OCI-LY7 (cell line): ENCODE data around the gene SLIT3. TPM values are rescaled to one million over a fixed set of nuclear protein-coding genes. Genes with fewer than 3 reads are reported as not detected.

Experiments
- BruUV-seq: library from RNA; stranded (reverse); fragments of 400-500 nt; replicated peaks from 2 replicates; lab custom pipeline; 2021; lab: Mats Ljungman, UMichigan
- CTCF ChIA-PET: fragments of 300-600 bp; sonication (Branson Sonifier 250); formaldehyde crosslinking; loops from one replicate; lab custom pipeline; 2022; ENCODE audit warnings: antibody characterized with exemption; ENCODE audit not compliant: unreplicated experiment; lab: Charles Lee
- POLR2A ChIA-PET: fragments of 300-600 bp; sonication (Branson Sonifier 250); formaldehyde crosslinking; loops from one replicate; lab custom pipeline; 2022; ENCODE audit warnings: antibody characterized with exemption; lab: Charles Lee
- DNase-seq: peaks from one replicate; pipeline ENCODE4 v3.0.0-alpha.2; 2015; ENCODE audit warnings: low spot score
- H2AFZ ChIP-seq: fragments of 200-600 bp; sonication (generic), shearing (Covaris generic); 2 replicates; pipeline ENCODE4 v1.6.1; 2014; ENCODE audit warnings: mild to moderate bottlenecking, antibody characterized with exemption, low read length, moderate library complexity
- H3K27ac ChIP-seq: fragments of 200-600 bp; sonication (generic); 2 replicates; pipeline ENCODE4 v1.5.1; 2014; ENCODE audit warnings: mixed run types, low read depth, mild to moderate bottlenecking, moderate library complexity, low read length, inconsistent platforms; ENCODE audit not compliant: poor library complexity, severe bottlenecking
- H3K36me3 ChIP-seq: fragments of 200-600 bp; sonication (generic); 2 replicates; pipeline ENCODE4 v1.6.1; 2014; ENCODE audit warnings: mild to moderate bottlenecking, antibody characterized with exemption, low read length, moderate library complexity, mixed read lengths; ENCODE audit not compliant: insufficient read depth
- H3K4me1 ChIP-seq: fragments of 200-600 bp; sonication (generic); 2 replicates; pipeline ENCODE4 v1.5.1; 2014; ENCODE audit warnings: mild to moderate bottlenecking, low read length; ENCODE audit not compliant: insufficient read depth, poor library complexity, severe bottlenecking
- H3K4me2 ChIP-seq: fragments of 200-600 bp; sonication (generic); 2 replicates; pipeline ENCODE4 v1.6.1; 2014; ENCODE audit warnings: mild to moderate bottlenecking, low read length
- H3K4me3 ChIP-seq: fragments of 200-600 bp; sonication (generic); 2 replicates; pipeline ENCODE4 v1.5.1; 2014; ENCODE audit warnings: mild to moderate bottlenecking, low read depth, low read length; ENCODE audit not compliant: poor library complexity, severe bottlenecking
- H3K79me2 ChIP-seq: fragments of 200-600 bp; sonication (generic); 2 replicates; pipeline ENCODE4 v1.6.1; 2016; ENCODE audit warnings: low read depth, mild to moderate bottlenecking, low read length, moderate library complexity, mixed read lengths; ENCODE audit not compliant: insufficient read depth
- H3K9me2 ChIP-seq: fragments of 200-600 bp; sonication (generic); 2 replicates; pipeline ENCODE4 v1.6.1; 2016; ENCODE audit warnings: mild to moderate bottlenecking, low read length, mixed read lengths; ENCODE audit not compliant: insufficient read depth
- H3K9me3 ChIP-seq: fragments of 200-600 bp; sonication (generic); 2 replicates; pipeline ENCODE4 v1.6.1; 2014; ENCODE audit warnings: mild to moderate bottlenecking, mixed run types, low read length, mixed read lengths
- H4K20me1 ChIP-seq: fragments of 200-600 bp; sonication (generic); 2 replicates; pipeline ENCODE4 v1.6.1; 2014; ENCODE audit warnings: mild to moderate bottlenecking, antibody characterized with exemption, low read length, moderate library complexity, mixed read lengths; ENCODE audit not compliant: insufficient read depth
- EZH2phosphoT487 ChIP-seq: fragments of 200-600 bp; sonication (generic); IDR thresholded peaks from 2 replicates; pipeline ENCODE4 v1.6.1; 2018; ENCODE audit warnings: low read depth, borderline replicate concordance, mild to moderate bottlenecking, mixed run types, antibody characterized with exemption, low read length, moderate library complexity, mixed read lengths
- intact Hi-C: fragments of 100-400 bp; cut with micrococcal nuclease; formaldehyde crosslinking; loops from one replicate; pipeline ENCODE4 v1.10.0; 2022; ENCODE audit not compliant: unreplicated experiment
- total RNA-seq, 2 experiments: library from RNA; depleted of rRNA in 1 of 2; stranded (reverse); fragments of >200 nt in 1 of 2; shearing (Covaris generic) in 1 of 2; gene quantifications; 2 replicates each; pipeline ENCODE4 v1.2.3, GENCODE V29; 2014 to 2022
- TF ChIP-seq, protein P1 (sequence below): fragments of 200-600 bp; sonication (generic); conservative IDR thresholded peaks from 2 replicates; pipeline ENCODE4 v1.5.1; 2014; ENCODE audit warnings: mild to moderate bottlenecking, antibody characterized with exemption, low read length, moderate library complexity, mixed read lengths

Gene SLIT3
- total RNA-seq, 2 experiments from 2014 or later = not detected

DNA sequence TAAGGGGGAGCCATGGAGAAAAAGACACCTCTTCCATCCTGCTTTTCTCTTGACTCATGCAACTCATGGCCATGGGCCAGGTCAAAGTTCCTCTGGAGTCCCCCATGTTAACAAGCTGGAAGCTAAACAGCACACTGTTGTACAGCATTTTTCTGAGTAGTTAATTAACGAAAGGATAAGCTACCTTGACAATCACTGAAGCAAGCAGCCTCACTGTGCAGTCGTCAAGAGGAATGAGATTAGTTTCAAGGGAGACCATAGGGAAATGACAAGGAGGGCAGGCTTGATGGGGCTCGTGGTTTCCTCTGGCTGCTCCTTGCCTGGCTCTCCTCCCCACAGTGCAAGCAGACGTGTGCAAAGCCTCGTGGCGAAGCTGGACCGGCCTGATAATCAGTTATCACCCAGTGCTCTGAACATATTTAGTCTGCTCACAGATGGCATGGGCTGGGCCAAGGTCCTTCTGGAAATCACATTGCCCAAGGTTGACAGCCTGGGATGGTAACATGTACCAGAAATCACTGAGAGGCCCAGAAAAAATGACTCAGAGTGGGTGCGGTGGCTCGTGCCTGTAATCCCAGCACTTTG lies 209.5 kb downstream of the SLIT3 start:
- no peaks in the 10 kb centered on the region for H4K20me1 ChIP-seq
- no peaks in the 10 kb centered on the region for H3K9me2 ChIP-seq
- no peak overlapping the region for H2AFZ ChIP-seq
- CTCF ChIA-PET = no interaction called here
- no peak overlapping the region for H3K27ac ChIP-seq
- H3K4me1 ChIP-seq = no peaks in the 10 kb centered on the region
- BruUV-seq = no TSS peak
- H3K9me3 ChIP-seq = no peaks in the 10 kb centered on the region
- intact Hi-C loops = no loop called here
- no peak overlapping the region for H3K4me2 ChIP-seq
- no peaks in the 10 kb centered on the region for H3K36me3 ChIP-seq
- POLR2A ChIA-PET = no interaction called here
- no peak overlapping the region for H3K4me3 ChIP-seq
- TF ChIP-seq EZH2phosphoT487 = no peak
- TF ChIP-seq, protein P1, sequence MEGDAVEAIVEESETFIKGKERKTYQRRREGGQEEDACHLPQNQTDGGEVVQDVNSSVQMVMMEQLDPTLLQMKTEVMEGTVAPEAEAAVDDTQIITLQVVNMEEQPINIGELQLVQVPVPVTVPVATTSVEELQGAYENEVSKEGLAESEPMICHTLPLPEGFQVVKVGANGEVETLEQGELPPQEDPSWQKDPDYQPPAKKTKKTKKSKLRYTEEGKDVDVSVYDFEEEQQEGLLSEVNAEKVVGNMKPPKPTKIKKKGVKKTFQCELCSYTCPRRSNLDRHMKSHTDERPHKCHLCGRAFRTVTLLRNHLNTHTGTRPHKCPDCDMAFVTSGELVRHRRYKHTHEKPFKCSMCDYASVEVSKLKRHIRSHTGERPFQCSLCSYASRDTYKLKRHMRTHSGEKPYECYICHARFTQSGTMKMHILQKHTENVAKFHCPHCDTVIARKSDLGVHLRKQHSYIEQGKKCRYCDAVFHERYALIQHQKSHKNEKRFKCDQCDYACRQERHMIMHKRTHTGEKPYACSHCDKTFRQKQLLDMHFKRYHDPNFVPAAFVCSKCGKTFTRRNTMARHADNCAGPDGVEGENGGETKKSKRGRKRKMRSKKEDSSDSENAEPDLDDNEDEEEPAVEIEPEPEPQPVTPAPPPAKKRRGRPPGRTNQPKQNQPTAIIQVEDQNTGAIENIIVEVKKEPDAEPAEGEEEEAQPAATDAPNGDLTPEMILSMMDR = no peak
- DNase-seq = no peak
- no peaks in the 10 kb centered on the region for H3K79me2 ChIP-seq

DNA sequence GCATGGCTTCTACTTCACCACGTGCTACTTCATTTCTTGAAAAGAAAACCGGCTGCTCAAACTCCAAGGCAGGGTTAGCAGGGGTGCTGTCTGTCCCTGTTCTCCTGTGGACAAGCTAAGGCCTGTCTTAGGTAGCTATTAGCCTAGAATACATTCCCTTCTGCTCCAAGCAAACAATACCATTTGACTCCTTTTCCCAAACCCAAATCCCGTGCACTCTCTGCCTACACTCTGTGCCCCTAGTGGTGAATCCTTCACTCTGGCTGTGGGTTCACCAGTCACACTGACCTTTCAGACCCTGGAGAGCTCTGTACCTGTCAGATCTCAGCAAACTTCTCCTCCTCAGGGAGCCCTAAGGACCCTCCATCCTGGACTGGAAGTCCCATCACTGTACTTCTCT lies 211.6 kb downstream of the SLIT3 start:
- H4K20me1 ChIP-seq = no peaks in the 10 kb centered on the region
- TF ChIP-seq, protein P1 = 0 out of 2 replicates have a peak, but pooled peaks have one; percentile 38
- no peak for TF ChIP-seq EZH2phosphoT487
- no peak for DNase-seq
- CTCF ChIA-PET = no interaction called here
- POLR2A ChIA-PET = no interaction called here
- intact Hi-C loops = no loop called here
- H3K4me1 ChIP-seq = no peaks in the 10 kb centered on the region
- H3K36me3 ChIP-seq = no peaks in the 10 kb centered on the region
- BruUV-seq = no TSS peak
- no peak overlapping the region for H2AFZ ChIP-seq
- no peak overlapping the region for H3K4me2 ChIP-seq
- no peaks in the 10 kb centered on the region for H3K9me3 ChIP-seq
- no peak overlapping the region for H3K27ac ChIP-seq
- no peaks in the 10 kb centered on the region for H3K9me2 ChIP-seq
- H3K79me2 ChIP-seq = no peaks in the 10 kb centered on the region
- H3K4me3 ChIP-seq = no peak overlapping the region

DNA sequence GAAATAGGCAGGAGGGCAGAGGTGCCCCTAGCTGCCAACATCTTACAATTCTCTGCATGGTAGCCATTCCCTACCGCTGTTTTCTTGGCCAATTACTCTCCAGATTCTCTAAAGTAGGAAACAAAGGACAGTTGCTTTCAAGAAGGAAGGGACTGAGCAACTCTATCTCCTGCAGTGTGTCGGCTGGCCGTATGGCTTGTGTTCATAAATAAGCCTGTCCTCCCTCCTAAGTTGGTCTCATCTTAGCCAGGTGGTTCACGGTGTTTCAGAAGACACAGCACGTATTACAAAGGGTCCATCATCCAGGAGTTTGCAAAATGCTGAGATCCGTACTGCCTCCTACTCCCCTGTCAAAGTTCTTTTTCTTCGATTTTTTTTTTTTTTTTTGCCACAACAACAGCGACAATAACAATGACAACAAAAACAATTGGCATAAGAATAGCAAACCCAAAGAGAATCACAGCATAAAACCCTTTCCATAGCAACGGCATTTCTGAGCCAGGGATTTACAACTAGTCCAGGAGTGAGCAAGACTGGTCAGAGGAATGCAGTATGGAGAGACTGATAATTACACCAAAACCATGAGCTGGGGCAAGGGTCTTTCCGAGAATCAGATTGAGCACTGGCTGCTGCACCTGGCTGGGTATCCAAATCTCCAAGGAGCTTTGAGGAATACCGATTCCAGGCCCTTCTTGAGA lies 212.8 kb downstream of the SLIT3 start:
- ChIA-PET POLR2A (interaction anchor here (0.7 kb wide), 1 partner anchor 297 kb away, joined by 8 read pairs; no protein-coding TSS in a partner anchor), CTCF (no interaction called here)
- H3K9me2 ChIP-seq = no peaks in the 10 kb centered on the region
- DNase-seq = no peak
- no peaks in the 10 kb centered on the region for H3K4me1 ChIP-seq
- H3K4me2 ChIP-seq = no peak overlapping the region
- H4K20me1 ChIP-seq = no peaks in the 10 kb centered on the region
- BruUV-seq = no TSS peak
- no peak overlapping the region for H3K27ac ChIP-seq
- H3K36me3 ChIP-seq = no peaks in the 10 kb centered on the region
- H2AFZ ChIP-seq = no peak overlapping the region
- intact Hi-C loops = no loop called here
- H3K4me3 ChIP-seq = no peak overlapping the region
- H3K9me3 ChIP-seq = no peaks in the 10 kb centered on the region
- no peak for TF ChIP-seq EZH2phosphoT487
- TF ChIP-seq, protein P1 = no peak
- no peaks in the 10 kb centered on the region for H3K79me2 ChIP-seq
